ENCODE measurements around the gene WDR48.
"Not testable (repeated sequence)": the region's sequence is repeated elsewhere in the genome, so short reads cannot be mapped to it uniquely, and the experiment has no call there.

The WDR48 gene

DNA sequence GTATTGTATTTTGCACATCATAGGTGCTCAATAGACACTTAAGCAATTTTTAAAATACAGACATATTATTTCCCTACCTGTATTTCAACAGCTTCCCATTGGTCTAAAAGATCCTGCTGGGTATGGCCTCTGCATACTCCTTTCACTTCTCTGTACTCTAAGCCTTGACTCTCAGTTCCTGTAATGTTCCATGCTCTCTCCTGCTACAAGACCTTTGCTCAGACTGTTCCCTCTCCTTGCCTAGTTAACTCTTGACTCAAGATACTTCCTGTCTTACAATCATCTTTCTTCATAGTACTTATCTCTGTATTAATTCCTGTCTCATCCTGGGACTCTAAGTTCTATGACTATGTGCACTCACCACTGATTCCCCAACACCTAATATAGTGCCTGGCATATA lies 1.8 kb upstream of the WDR48 start:
- ATAC-seq = no peak
- H3K9me3 Mint-ChIP-seq = peaks cover 0 to 1% of the 10 kb centered on the region in 2 donors
- H3K4me3 Mint-ChIP-seq = peak overlapping the region in 1 of 2 donors; percentile 0
- no peaks in the 10 kb centered on the region for H3K27me3 Mint-ChIP-seq
- DNase-seq = no peak
- peak overlapping the region in 1 of 2 donors; percentile 6 for H3K27ac Mint-ChIP-seq
- peaks cover 35% of the 10 kb centered on the region for H3K4me1 Mint-ChIP-seq

DNA sequence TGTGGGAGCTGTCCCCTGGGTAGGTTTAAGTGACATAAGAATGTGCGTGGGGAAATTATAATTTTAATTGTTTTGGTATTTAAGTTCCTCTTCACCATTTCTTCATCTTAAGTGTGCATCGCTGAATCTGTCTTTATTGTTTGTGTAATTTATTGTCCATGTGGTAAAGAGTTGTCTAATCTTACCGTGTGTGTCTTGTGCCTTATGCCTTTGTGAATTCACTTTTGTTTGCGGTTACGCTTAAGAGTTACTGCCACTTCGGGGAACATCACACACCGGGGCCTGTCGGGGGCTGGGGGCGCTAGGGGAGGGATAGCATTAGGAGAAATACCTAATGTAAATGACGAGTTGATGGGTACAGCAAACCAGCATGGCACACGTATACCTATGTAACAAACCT lies 767 bp downstream of the WDR48 start:
- Mint-ChIP-seq H3K9me3 (no peaks in the 10 kb centered on the region), H3K4me3 (peak overlapping the region; percentile 87 to 96), H3K27me3 (no peaks in the 10 kb centered on the region), H3K4me1 (peaks cover 44% of the 10 kb centered on the region), H3K27ac (peak overlapping the region; percentile 97 to 99)
- no peak for ATAC-seq
- no peak for DNase-seq

DNA sequence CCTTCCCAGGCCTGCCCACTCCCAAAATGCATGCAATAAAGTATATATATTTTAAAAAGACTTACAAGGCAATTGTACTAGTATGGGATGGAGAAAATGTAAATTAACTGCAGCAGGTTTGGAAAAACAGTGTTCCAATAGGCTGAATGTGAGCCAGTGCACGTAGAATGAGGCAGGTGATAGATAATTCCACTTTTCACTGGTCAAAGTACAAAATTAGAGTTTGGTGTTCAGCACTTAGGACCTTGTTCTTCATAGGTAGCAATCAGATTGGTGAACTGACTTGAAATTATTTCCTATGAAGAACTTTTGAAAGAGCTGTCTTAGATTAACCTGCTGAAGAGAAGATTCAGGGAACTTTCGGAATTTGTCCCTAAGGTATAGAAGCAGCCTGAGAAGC lies 1.9 kb downstream of the WDR48 start:
- Mint-ChIP-seq H3K9me3 (no peaks in the 10 kb centered on the region), H3K27me3 (no peaks in the 10 kb centered on the region), H3K4me3 (no peak overlapping the region), H3K27ac (no peak overlapping the region), H3K4me1 (peaks cover 49% of the 10 kb centered on the region)
- ATAC-seq (no peak), DNase-seq (no peak)

DNA sequence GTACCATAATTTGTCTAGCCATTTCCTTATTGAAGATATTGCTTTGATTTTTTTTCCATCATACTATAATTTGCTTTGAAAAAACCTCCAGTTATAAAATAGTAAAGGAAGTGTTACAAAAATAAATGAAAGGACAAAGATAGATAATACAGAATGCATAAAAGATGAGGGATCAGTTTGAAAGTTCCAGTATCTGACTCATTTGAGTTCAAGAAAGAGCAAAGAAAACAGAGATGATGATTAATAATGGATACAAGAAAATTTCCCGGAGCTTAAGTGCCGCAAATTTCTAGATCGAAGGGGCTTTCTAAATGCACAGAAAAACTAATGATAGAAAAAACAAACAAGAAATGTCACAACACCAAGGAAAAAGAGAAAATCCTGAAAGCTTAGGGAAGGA lies 4.3 kb downstream of the WDR48 start:
- Mint-ChIP-seq H3K27ac (no peak overlapping the region), H3K9me3 (no peaks in the 10 kb centered on the region), H3K4me1 (peaks cover 43% of the 10 kb centered on the region), H3K27me3 (no peaks in the 10 kb centered on the region), H3K4me3 (no peak overlapping the region)
- ATAC-seq (no peak), DNase-seq (no peak)

DNA sequence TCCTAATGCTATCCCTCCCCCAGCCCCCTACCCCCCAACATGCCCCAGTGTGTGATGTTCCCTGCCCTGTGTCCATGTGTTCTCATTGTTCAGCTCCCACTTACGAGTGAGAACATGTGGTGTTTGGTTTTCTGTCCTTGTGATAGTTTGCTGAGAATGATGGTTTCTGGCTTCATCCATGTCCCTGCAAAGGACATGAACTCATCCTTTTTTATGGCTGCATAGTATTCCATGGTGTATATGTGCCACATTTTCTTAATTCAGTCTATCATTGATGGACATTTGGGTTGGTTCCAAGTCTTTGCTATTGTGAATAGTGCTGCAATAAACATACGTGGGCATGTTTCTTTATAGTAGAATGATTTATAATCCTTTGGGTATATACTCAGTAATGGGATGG lies 9.4 kb downstream of the WDR48 start:
- H3K4me1 Mint-ChIP-seq = peaks cover 49% of the 10 kb centered on the region
- not testable (repeated sequence) for H3K9me3 Mint-ChIP-seq, H3K4me3 Mint-ChIP-seq, H3K27me3 Mint-ChIP-seq, ATAC-seq, DNase-seq, H3K27ac Mint-ChIP-seq

DNA sequence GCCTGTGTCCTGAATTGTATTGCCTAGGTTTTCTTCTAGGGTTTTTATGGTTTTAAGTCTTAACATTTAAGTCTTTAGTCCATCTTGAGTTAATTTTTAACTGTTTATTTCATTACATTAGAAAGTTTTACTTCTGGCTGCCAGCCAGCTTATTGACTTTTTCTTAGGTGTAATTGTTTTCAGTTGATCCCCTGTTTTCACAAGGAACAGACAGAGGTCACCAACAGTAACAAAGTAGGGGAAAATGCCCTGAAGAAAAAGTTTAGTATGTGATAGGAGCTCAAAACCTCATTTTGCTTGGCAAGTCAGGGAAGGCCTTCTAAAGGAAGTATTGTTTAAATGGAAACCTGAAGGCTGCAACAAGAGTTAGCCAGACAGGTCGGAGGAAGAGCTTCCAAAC lies 10.4 kb downstream of the WDR48 start:
- H3K27ac Mint-ChIP-seq = no peak overlapping the region
- no peaks in the 10 kb centered on the region for H3K27me3 Mint-ChIP-seq
- peaks cover 40% of the 10 kb centered on the region for H3K4me1 Mint-ChIP-seq

DNA sequence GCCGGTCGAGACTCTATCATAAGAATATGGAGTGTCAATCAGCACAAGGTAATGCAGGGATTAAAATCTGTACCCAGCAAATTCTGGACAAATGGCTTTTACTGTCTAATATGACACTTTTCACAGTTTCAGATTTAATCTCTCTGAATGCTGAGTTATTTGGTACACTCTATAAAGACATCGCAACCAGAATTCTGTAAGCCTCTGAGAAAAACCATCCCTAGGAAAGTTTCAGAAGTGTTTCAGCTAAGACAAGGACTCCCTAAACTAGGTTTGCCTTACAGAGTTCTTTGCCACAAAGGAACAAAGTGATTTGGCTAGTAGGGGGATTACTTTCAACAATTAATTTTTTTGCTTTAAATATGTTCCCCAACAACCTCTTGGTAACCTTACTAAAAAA lies 11.3 kb downstream of the WDR48 start:
- Mint-ChIP-seq H3K27ac (no peak overlapping the region), H3K4me3 (no peak overlapping the region), H3K9me3 (no peaks in the 10 kb centered on the region), H3K4me1 (peaks cover 35% of the 10 kb centered on the region), H3K27me3 (no peaks in the 10 kb centered on the region)
- no peak for ATAC-seq
- DNase-seq = no peak

More for the DNA sequence above, 10.4 kb downstream of the WDR48 start:
- Mint-ChIP-seq H3K9me3 (no peaks in the 10 kb centered on the region), H3K4me3 (no peak overlapping the region)
- ATAC-seq (no peak), DNase-seq (no peak)

DNA sequence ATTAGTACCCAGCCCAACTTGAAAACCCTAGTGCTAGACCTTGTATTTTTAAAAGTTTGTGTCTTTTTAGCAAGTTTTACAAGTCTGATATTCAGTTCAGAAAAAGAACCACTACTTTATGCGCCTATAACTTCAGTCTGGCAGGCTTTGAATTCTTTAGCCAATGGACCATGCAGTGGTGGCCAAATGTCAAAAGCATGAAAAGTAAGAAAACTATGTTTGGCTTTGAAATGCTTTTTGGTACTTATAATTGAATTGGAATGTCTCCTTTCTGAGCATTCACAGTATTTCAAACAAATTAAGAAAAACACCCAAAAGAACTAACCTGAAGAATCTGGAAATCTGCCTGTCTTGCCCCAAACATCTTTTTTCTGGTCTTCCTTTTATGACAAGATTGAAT lies 12.8 kb downstream of the WDR48 start:
- H3K9me3 Mint-ChIP-seq = no peaks in the 10 kb centered on the region
- DNase-seq = no peak
- ATAC-seq = no peak
- peaks cover 23% of the 10 kb centered on the region for H3K4me1 Mint-ChIP-seq
- H3K4me3 Mint-ChIP-seq = no peak overlapping the region
- no peak overlapping the region for H3K27ac Mint-ChIP-seq
- H3K27me3 Mint-ChIP-seq = no peaks in the 10 kb centered on the region

DNA sequence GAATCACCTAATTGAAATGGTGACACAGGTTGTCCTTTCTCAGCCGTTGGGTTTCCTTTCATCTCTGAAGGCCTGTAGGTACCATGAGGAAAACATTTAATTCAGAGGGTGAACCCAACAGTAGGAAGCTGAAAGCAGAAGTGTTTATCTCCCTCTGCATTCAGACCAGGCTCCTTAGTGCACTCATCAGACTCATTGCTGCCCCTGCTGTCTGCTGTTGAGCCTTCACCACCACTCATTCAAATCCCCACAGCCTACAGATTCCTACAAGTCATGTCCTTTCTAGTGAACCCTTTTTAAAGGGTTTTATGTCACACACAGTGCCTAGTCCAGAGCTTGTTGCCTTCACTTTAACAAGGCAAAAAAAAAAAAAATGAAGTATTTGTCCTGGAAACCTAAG lies 13.4 kb downstream of the WDR48 start:
- Mint-ChIP-seq H3K27ac (no peak overlapping the region), H3K9me3 (no peaks in the 10 kb centered on the region), H3K4me1 (peaks cover 23% of the 10 kb centered on the region), H3K4me3 (no peak overlapping the region), H3K27me3 (no peaks in the 10 kb centered on the region)
- ATAC-seq = peak; percentile 85
- no peak for DNase-seq

DNA sequence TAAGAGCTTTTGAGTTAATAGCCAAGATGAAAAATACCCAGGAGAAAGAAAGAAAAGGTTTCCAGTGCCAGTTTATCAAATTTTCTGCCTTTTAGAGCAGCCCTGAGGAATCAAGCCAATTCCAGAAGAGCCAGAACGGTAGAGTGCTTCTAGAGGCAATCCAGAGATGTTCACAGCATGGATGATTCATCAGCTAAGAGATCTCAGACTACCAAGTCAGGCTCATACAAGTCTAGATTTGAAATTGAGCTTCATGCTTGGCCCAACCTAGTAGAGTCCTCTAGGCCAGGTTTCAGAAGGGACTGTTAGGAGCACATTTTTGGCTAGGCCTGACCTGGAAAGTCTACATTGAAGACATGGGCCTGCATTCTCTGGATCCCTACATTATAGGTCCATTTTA lies 15.5 kb downstream of the WDR48 start:
- no peak overlapping the region for H3K4me3 Mint-ChIP-seq
- DNase-seq = no peak
- no peak overlapping the region for H3K27ac Mint-ChIP-seq
- H3K4me1 Mint-ChIP-seq = peaks cover 13% of the 10 kb centered on the region
- no peaks in the 10 kb centered on the region for H3K27me3 Mint-ChIP-seq
- no peaks in the 10 kb centered on the region for H3K9me3 Mint-ChIP-seq
- ATAC-seq = no peak

DNA sequence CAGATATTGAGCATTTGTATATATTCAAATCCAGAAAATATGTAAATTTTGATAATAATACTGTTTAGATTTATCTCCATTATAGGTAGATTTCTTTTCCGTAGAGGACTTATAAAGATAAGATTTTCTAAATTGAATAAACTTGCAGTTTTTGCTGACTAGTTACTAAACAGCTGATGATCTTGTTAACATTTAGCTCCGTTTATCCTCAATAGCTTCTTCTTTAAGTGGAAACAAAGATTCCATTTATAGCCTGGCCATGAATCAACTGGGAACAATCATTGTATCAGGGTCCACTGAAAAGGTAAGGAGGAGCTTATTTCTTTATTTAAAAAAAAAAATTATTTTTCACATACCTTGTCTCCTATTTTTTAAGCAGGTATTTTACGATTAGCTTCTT lies 16.7 kb downstream of the WDR48 start:
- no peaks in the 10 kb centered on the region for H3K9me3 Mint-ChIP-seq

DNA sequence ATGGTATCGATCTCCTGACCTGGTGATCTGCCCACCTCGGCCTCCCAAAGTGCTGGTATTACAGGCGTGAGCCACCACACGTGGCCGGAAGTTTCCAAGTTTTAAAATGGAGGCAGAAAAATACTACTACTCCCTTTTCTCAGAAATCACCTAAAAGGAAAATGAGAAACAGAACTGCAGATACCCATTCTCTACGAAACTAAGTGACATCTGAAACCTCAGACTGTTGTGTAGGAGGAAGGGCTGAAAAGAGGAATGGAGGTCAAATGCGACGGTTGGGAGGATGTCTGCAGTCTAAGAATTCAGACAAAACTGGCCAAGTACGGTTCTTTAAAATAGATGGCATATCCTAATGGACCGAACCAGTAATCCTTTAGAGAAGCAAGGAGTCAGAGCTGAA lies 24.1 kb downstream of the WDR48 start:
- peaks cover 14% of the 10 kb centered on the region for H3K4me1 Mint-ChIP-seq
- H3K27me3 Mint-ChIP-seq = no peaks in the 10 kb centered on the region
- no peak overlapping the region for H3K4me3 Mint-ChIP-seq
- DNase-seq (no peak), ATAC-seq (no peak)
- no peak overlapping the region for H3K27ac Mint-ChIP-seq
- H3K9me3 Mint-ChIP-seq = no peaks in the 10 kb centered on the region

More for the DNA sequence above, 16.7 kb downstream of the WDR48 start:
- no peak for ATAC-seq
- H3K4me1 Mint-ChIP-seq = peaks cover 9% of the 10 kb centered on the region
- no peak overlapping the region for H3K4me3 Mint-ChIP-seq
- no peak overlapping the region for H3K27ac Mint-ChIP-seq
- no peaks in the 10 kb centered on the region for H3K27me3 Mint-ChIP-seq
- DNase-seq = no peak

DNA sequence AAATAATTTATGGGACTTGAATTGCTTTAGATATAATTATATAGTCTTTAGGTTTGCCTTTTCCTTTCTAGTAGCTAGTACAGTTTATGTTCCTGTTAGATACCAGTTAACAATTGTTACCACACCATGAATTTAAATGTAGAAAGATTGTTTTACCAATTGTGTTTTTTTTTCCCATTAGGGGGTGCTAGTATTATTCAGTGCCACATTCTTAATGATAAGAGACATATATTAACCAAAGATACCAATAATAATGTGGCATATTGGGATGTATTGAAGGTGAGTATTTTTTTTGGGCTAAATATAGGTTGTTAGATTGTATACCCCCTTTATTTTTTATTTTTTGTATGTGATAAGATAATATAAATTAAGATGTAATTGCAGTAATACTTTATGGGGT lies 27.7 kb downstream of the WDR48 start:
- no peak for DNase-seq
- no peak for ATAC-seq
- Mint-ChIP-seq H3K4me1 (peaks cover 30% of the 10 kb centered on the region), H3K27me3 (no peaks in the 10 kb centered on the region), H3K27ac (no peak overlapping the region), H3K4me3 (no peak overlapping the region), H3K9me3 (no peaks in the 10 kb centered on the region)

DNA sequence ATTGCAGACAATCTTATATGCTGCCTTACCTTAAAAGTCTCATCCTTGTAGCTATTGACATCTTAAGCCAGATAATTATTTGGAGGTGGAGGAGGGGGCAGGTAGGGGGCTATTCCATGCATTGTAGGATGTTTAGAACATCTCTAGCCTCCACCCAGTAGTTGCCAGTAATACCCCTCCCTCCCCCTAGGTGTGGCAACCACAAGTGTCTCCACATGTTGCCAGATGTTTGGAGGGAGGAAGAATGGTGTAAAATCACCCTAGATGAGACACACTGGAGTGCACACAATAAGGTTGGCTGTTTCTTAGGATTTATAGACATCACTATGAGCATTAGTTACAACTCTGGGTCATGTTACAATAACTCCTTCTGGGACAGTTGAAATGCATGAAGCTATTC lies 28.2 kb downstream of the WDR48 start:
- no peaks in the 10 kb centered on the region for H3K9me3 Mint-ChIP-seq
- no peaks in the 10 kb centered on the region for H3K27me3 Mint-ChIP-seq
- no peak for DNase-seq
- ATAC-seq = no peak
- no peak overlapping the region for H3K27ac Mint-ChIP-seq
- peaks cover 30% of the 10 kb centered on the region for H3K4me1 Mint-ChIP-seq
- H3K4me3 Mint-ChIP-seq = no peak overlapping the region

DNA sequence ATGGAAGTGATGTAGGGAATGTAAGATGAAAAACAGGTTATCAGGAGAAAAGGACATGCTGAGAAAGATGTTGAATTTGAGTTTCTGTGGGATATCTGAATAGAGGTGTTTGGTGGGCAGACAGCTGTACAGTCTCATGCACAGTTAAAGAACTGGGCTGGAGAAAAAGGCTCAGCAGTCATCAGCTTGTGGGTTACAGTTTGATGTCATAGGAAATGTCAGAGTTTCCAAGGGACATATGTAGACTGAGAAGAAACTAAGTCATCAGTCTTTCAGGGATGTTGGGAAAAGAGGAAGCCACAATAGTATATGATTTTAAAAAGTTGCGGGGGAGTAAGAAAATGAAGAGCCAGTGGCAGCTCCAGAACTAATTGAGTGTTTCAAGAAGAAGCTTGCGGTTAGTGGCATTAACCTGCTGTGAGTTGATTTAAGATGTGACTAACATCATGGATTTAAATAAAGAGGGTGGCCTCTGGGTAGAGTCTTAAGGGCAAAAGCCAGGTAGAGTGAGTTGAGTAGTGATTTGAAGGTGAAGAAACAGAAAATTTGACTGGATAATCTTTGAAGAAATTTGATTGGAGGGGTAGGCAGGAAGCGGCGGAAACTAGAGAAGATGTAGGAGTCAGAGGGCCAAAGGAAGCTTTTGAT lies 31.0 kb downstream of the WDR48 start:
- H3K27ac Mint-ChIP-seq = peak overlapping the region; percentile 0 to 1
- no peaks in the 10 kb centered on the region for H3K27me3 Mint-ChIP-seq
- DNase-seq (no peak), ATAC-seq (peak; percentile 70)
- no peaks in the 10 kb centered on the region for H3K9me3 Mint-ChIP-seq
- H3K4me3 Mint-ChIP-seq = no peak overlapping the region
- H3K4me1 Mint-ChIP-seq = peaks cover 16% of the 10 kb centered on the region

DNA sequence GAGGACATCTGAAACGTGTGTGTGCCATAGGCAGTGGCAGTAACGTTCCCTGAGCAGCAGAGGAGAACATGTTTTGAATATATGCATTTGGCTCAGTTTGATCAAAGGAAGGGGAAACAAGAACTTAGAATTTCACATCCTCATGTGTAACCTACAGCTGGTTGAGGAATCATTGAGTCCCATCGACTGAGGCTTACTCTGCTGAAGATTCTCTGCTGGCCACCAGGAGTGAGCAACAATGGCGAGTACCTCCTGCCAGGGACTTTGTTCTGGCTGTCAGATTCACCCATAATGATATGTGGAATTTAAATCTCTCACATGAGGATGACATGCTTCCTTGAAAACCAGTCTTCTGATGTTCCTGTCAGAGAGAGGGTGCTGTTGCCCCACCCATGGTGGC lies 34.3 kb downstream of the WDR48 start:
- H3K9me3 Mint-ChIP-seq = no peaks in the 10 kb centered on the region
- H3K27ac Mint-ChIP-seq = no peak overlapping the region
- peaks cover 32% of the 10 kb centered on the region for H3K4me1 Mint-ChIP-seq
- DNase-seq = no peak
- H3K27me3 Mint-ChIP-seq = no peaks in the 10 kb centered on the region
- ATAC-seq = no peak
- no peak overlapping the region for H3K4me3 Mint-ChIP-seq

DNA sequence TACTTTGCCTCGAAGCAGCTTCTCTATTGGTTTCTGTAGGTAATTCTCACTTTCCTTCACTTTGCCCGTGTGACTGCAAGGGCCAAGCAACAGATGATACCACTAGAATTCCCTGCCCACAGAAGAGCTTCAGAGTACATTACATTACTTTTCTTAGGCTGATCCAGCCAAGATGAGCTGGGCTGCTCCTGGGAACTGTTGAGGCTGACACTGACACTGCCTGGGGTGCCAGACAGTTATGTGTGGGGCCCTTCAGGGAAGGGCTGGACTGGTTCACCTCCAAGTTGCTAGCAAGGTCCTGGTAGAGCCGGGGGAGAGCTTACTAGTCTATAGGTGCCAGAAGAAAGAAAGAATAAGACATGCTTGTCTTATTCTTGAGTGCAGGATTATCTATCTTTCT lies 36.6 kb downstream of the WDR48 start:
- DNase-seq (no peak), ATAC-seq (peak; percentile 38)
- Mint-ChIP-seq H3K9me3 (no peaks in the 10 kb centered on the region), H3K27ac (no peak overlapping the region), H3K27me3 (no peaks in the 10 kb centered on the region), H3K4me3 (no peak overlapping the region), H3K4me1 (peaks cover 16% of the 10 kb centered on the region)

Data from stimulated activated naive CD8-positive, alpha-beta T cell treated with anti-CD3 and anti-CD28 coated beads, Interleukin-15, amount 100 ng/mL, for 72 hours (primary cell).